ENCODE results near the gene VTI1A.

GRCh38 chr10:112519133-112519761 is 72.2 kb downstream of the VTI1A start:
- no peak for TF ChIP-seq EZH2phosphoT487 (IDR thresholded peaks at IDR 0.05; ENCODE audit: unreplicated experiment)
- TF ChIP-seq, protein P1, sequence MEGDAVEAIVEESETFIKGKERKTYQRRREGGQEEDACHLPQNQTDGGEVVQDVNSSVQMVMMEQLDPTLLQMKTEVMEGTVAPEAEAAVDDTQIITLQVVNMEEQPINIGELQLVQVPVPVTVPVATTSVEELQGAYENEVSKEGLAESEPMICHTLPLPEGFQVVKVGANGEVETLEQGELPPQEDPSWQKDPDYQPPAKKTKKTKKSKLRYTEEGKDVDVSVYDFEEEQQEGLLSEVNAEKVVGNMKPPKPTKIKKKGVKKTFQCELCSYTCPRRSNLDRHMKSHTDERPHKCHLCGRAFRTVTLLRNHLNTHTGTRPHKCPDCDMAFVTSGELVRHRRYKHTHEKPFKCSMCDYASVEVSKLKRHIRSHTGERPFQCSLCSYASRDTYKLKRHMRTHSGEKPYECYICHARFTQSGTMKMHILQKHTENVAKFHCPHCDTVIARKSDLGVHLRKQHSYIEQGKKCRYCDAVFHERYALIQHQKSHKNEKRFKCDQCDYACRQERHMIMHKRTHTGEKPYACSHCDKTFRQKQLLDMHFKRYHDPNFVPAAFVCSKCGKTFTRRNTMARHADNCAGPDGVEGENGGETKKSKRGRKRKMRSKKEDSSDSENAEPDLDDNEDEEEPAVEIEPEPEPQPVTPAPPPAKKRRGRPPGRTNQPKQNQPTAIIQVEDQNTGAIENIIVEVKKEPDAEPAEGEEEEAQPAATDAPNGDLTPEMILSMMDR (conservative IDR thresholded peaks at IDR 0.05; ENCODE audit: low read depth in 2 of 2), result no peak
- TF ChIP-seq, protein P2, sequence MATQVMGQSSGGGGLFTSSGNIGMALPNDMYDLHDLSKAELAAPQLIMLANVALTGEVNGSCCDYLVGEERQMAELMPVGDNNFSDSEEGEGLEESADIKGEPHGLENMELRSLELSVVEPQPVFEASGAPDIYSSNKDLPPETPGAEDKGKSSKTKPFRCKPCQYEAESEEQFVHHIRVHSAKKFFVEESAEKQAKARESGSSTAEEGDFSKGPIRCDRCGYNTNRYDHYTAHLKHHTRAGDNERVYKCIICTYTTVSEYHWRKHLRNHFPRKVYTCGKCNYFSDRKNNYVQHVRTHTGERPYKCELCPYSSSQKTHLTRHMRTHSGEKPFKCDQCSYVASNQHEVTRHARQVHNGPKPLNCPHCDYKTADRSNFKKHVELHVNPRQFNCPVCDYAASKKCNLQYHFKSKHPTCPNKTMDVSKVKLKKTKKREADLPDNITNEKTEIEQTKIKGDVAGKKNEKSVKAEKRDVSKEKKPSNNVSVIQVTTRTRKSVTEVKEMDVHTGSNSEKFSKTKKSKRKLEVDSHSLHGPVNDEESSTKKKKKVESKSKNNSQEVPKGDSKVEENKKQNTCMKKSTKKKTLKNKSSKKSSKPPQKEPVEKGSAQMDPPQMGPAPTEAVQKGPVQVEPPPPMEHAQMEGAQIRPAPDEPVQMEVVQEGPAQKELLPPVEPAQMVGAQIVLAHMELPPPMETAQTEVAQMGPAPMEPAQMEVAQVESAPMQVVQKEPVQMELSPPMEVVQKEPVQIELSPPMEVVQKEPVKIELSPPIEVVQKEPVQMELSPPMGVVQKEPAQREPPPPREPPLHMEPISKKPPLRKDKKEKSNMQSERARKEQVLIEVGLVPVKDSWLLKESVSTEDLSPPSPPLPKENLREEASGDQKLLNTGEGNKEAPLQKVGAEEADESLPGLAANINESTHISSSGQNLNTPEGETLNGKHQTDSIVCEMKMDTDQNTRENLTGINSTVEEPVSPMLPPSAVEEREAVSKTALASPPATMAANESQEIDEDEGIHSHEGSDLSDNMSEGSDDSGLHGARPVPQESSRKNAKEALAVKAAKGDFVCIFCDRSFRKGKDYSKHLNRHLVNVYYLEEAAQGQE (IDR thresholded peaks at IDR 0.05; ENCODE audit: unreplicated experiment), result no peak
- TF ChIP-seq POLR2AphosphoS5 (IDR thresholded peaks at IDR 0.05; ENCODE audit: low read depth), result no peak
